Right lobe of liver (tissue), 4 donors: ENCODE results near the gene PNCK.

Experiments used
- CTCF ChIP-seq, 4 donors: fragments of 200-600 bp in 3 of 4; fragments of 450-650 bp in 1 of 4; IDR thresholded peaks; one replicate each; pipeline versions ENCODE4 v1.5.1 to v1.8.0; 2016 to 2022; ENCODE audit warnings: antibody characterized with exemption in 4 of 4, mild to moderate bottlenecking in 2 of 4
- POLR2A ChIP-seq: fragments of 450-650 bp; IDR thresholded peaks from one replicate; pipeline ENCODE4 v1.6.1; 2017; ENCODE audit warnings: antibody characterized with exemption, mild to moderate bottlenecking
- donor health status: DM: no; HTN: no; CAD: no.
- donor health status: DM: no; HTN: no; CAD: no.
- donor health status: DM: no; HTN: yes; CAD: no.

DNA sequence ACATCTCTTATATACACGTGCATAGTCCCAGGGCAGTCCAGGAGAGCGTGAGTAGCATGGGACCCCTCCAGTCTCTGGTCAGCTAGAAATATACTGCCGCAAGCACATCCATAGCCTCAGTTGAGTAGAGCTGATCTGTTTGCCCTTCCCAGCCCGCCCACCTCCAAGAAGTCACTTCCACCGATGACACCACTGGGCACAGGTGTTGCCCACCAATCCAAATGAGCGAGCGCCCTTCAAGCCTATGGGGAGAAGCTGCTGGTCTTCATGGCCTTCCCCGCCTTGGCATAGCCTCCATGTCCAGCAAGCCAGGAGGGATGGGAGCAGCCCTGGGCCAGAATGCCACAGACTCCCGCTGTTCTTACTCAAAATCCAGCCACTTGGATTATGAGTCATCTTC is 16.5 kb downstream of the PNCK start:
- no peak for TF ChIP-seq POLR2A
- TF ChIP-seq CTCF (IDR thresholded peaks at IDR 0.05): no peak
